AG09319 (cell line): ENCODE measurements around the gene MEX3D.

ENCODE experiments used
- DNase-seq: peaks from one replicate; pipeline ENCODE4 v3.0.0-alpha.2; 2010; ENCODE audit warnings: low read depth; ENCODE audit errors: extremely low read depth
- TF ChIP-seq, protein P1 (sequence below): IDR thresholded peaks from 2 replicates; pipeline ENCODE4 v1.5.1; 2011; ENCODE audit warnings: low read depth, mild to moderate bottlenecking, inconsistent platforms, low read length, moderate library complexity

Gene MEX3D

DNA sequence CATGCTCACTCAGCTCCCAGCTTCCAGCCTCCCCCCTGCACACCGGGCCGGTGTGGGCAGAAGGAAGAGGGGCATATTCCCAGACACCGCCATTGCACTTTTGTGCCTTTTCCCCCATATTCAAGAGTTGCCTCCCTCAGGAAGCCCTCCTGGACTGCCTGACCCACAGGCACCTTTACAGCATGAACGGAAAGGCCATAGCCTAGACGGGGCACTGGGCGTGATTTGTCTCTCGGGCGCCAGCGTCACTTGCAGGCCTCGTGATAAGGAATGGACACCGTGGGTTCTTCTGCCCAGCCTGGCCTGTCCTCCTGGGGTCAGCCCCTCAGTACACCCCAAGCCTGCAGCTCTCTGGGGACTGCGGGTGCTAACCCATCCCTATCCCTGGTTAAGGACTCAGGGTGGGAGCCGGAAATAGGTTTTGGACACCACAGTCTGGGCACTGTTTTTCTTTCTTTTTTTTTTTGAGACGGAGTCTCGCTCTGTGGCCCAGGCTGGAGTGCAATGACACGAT lies 38.1 kb upstream of the MEX3D start:
- TF ChIP-seq, protein P1, sequence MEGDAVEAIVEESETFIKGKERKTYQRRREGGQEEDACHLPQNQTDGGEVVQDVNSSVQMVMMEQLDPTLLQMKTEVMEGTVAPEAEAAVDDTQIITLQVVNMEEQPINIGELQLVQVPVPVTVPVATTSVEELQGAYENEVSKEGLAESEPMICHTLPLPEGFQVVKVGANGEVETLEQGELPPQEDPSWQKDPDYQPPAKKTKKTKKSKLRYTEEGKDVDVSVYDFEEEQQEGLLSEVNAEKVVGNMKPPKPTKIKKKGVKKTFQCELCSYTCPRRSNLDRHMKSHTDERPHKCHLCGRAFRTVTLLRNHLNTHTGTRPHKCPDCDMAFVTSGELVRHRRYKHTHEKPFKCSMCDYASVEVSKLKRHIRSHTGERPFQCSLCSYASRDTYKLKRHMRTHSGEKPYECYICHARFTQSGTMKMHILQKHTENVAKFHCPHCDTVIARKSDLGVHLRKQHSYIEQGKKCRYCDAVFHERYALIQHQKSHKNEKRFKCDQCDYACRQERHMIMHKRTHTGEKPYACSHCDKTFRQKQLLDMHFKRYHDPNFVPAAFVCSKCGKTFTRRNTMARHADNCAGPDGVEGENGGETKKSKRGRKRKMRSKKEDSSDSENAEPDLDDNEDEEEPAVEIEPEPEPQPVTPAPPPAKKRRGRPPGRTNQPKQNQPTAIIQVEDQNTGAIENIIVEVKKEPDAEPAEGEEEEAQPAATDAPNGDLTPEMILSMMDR, result no peak
- DNase-seq, result no peak

DNA sequence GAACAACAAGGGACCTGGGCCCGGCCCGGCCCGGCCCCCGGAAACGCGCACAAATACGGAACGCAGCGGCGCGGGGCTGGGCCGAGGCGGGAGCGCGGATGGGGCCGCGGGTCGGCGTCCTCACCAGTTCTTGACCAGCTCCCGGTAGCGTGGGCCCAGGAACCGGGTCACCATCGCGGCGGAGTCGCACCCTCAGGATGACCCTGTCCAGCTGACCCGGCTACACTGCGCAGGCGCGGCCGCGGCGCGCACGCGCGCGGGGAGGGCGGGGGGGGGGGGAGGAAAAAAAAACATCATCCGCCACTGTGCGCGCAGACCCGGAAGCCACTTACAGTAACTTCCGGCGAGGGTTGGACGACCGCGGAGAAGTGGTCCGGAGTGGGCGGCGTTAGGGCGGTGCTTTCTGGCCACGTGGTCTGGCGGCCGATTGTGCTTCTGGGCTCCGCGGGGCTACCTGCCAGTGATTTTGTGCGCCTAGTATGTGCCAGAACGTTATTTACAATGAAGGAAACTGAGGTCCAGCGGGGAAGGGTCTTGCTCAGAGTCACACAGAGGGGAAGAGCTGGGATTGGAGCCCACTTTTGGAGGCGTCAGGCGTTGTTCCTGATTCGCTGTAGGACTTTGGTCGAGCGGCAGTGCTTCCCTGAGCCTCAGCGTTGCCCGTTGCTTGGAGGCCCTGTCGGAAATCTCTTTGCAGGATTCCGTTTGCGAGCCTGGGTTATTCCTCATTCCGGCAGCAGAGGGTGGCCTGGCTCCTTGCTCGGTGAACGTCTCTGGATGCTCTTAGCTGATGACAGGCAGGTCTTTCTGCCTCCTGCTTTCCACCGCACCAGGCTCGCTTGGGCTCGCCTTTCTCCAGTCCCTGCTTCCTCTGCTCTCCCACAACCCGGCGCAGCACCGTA lies 37.4 kb upstream of the MEX3D start, which contains the start of gene UQCR11:
TSS of gene UQCR11 (minus strand) at position 227 of the 902 bp plus-strand sequence. CDS start at position 174, 53 bp downstream.
- TF ChIP-seq, protein P1, result peak; percentile 70
- peak; percentile 90 for DNase-seq

DNA sequence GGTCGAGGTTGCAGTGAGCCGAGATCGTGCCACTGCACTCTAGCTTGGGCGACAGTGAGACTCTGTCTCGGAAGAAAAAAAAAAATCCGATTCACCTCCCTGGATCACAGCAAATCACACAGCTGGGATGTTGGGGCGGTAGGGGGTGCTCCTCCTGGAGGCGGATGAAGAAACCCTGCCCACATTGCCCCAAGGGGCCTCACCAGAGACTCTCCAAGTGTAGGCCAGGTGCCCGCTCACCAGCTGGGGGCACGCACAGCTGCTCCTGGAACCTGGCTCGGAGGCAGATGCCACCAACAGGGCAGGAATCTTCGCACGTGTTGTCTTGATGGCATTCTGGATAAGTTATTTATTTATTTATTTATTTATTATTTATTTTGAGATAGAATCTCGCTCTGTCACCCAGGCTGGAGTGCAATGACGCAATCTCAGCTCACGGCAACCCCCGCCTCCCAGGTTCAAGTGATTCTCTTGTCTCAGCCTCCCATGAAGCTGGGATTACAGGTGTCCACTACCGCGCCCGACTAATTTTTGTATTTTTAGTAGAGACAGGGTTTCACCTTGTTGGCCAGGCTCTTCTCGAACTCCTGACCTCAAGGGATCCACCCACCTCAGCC lies 34.1 kb upstream of the MEX3D start:
- TF ChIP-seq, protein P1, result no peak
- no peak for DNase-seq

DNA sequence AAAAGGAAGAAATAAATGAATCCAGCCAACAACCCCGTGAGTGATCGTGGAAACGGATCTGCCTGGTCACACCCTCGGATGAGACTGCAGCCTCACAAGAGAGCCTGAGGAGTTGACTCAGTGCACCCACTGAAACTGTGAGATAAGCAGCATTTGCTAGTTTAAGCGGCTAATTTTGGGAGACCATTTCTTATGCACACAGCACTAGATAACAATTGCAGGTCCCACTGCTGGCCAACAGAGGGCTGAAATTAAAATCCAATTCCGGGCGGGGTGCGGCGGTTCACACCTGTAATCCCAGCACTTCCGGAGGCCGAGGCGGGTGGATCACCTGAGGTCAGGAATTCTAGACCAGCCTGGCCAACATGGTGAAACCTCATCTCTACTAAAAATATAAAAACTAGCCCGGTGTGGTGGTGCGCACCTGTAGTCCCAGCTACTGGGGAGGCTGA lies 33.5 kb upstream of the MEX3D start:
- no peak for DNase-seq
- TF ChIP-seq, protein P1, result no peak; the same call in 1 of the 2 replicates

DNA sequence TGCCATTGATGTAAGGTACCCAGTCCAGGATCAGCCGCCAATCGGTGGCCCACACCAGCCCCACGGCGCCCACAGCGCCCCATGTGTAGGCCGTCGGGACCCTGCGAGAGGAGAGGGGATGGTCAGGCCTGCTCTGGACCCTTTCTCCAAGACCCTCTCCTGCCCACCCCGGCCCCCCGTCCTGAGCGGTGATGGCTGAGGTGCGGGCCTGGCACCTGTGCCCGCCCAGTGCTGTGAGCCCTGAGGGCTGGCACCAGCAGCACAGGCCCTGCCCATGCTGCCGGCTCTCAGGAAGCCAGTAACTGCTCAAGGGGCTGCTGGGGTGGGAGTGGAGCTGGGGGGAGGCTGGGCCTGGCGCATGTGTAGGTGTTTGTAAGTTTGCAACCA lies 31.3 kb upstream of the MEX3D start:
- no peak for DNase-seq
- TF ChIP-seq, protein P1, result no peak

DNA sequence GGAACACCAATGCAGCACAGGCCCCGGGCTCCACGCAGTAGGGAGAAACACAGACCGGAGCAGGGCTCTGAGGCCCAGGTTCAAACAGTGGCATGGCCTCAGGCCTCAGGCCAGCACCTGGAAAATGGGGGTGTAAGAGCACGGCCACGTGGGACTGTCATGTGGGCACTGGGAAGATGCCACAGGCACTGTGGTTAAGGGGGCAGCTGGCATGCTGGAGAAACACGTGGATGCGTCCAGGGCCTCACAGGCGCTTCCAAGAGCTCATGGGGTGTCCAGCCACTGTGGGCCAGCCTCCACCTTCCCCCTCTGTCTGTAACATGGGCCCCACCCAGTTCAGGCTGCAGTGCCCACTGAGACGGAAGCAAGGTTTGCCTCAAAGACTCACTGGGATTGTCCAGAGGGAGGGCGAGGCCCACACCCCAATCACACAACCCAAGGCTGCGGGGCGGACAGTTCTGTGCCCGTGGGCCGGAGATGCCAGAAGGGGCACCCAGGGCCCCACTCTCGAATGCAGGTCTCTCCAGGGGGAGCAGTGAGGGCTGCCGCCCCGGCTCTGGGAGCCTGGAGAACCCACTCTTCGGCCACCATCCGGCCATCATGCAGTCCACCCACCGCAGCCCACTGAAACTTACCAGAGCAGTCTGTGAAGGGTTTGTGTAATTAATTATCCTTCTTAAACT lies 30.8 kb upstream of the MEX3D start:
- DNase-seq, result no peak
- TF ChIP-seq, protein P1, result no peak

DNA sequence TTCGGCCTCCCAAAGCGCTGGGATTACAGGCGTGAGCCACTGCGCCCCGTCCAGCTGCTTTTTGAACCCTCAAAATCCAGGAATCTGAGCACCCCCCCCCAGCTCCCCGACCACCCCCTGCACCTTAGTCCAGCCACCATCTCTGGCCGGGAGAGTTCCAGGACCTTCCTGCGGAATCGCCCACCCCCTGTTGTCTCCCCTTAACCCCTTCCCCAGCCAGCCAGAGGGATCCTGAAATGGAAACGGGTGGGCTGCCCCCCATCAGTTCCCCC lies 25.3 kb upstream of the MEX3D start:
- TF ChIP-seq, protein P1, result no peak
- DNase-seq, result no peak
